ENCODE measurements around the gene NYNRIN.
A peak's percentile ranks its signal among the peaks of the same experiment; 100 is the strongest.

Gene NYNRIN

DNA sequence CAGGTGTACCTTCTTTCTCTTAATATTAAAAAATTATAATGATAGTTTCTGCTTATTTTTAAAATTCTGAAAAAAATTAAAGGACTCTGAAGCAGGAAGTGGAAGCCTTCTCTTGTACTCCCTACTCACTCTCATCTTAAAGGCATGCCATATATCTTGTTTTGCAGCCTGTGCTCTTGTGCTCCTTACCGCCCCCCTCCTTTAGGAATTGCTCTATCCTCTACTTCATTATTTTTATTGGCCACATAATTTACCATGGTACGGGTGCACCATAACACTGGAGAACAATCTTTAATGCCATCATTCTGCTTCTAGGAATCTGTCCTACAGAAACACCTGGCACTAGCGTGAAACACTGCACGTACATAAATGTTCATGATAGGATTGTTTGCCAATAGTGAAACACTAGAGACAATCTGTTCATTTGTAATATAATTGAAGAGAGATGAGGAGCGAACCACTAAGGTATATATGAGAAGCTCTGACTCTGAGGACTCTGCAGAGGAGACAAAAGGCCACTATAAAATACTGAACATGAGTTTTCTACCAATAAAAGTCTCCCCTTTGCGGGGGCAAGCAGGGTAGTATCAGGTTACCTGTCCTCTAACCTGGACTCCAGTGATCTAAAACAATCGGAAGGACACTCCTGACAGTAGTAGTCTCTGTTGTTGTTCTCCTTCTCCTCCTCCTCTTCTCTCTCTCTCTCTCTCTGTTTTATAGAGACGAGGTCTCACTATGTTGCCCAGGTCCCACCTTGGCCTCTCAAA, 6.3 kb upstream of the NYNRIN start:
- DNase-seq (ENCODE audit: low read depth), result peak; percentile 79

DNA sequence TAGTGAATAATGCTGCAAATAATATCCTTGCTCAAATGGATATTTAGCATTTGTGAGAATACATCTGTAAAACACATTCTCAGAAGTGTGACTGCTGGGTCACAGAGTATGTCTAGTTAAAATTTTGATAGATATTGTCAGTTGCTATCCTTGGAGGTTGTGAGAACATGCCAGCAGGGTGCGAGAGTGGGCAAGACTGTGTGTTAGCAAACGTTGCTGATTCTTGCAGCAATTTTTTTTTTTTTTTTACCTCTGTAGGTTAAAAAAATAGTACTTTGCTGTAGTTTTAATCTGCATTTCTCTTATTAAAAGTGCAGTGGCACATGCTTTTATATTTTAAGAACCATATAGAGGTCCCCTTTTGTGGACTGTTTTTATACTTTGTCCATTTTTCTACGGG, 4.5 kb upstream of the NYNRIN start:
- no peak for DNase-seq (ENCODE audit: low read depth)

DNA sequence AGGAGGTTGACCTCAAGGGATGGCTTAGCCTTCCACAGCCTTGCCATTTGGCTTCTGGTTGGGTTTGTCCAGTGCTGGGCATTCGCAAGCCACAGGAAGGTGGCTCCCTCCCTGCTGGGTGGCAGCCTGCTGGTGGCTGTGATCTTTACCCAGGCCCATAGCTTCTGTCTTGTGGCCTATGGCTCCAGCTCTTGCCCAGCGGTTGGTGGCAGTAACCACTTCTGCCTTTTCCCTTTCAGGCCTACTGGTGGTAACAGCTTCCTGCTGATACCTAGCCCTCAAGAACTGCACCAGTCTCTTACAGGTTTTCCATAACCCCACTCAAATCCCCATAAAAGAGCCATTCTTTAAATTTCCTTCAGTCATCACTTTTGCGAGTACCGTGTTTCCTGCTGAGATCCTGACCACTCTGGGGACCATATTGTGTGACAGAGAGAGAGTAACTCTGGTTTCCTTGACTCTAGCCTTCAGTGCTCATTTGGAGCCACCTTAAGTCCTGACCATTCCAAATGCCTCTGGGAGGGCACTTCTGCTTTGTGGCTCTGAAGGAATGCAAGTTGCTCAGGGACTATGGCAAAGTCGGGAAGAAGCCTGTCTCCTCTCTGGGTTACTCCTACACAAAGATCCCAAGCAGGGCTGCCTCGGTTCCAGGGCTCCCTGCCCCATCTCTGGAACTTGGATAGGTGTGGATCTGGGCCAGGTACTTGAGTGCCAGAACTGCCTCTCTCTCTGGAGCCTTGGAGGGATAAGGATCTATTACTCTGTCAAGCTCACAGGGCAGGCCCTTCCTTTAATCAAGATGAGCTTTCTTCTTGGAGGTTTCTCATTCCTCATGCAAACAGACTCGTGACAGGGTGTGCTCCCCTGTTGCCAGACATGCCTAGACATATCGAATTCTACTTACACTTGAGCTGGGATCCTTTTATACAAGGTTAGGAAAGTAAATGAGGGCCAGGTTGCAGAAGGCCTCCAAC, 2.9 kb upstream of the NYNRIN start:
- no peak for DNase-seq (ENCODE audit: low read depth)

DNA sequence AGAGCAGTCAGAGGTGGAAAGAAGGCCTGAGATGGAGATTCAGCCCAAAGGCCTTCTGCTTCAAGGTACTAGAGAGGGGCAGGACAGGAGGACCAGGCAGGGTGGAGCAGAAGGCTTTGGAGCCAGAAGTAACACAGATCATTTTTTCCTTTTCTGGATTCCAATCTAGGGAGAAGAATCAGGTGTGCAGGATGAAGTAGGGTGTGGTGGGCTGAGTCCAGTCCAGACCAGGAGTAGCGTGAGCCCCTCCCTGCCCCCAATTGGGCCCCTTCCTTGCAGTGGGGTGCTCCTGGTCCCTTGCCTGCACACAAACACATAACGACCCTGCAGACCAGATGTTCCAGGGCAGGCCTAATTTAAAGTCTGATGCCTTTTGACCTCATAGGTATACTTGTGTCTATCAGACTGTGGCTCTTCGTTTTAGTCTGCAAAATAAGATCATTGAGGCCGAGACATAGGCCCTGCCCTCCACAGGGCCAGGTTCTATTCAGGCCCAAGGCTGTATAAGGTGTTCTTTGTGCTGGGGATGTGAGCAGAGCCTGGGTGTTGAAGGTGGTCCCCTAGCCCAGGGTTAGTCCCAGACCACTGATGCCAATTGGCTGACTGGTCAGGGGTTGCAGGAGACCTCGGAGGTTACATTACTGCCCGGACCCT, 1.0 kb upstream of the NYNRIN start:
- no peak for DNase-seq (ENCODE audit: low read depth)

DNA sequence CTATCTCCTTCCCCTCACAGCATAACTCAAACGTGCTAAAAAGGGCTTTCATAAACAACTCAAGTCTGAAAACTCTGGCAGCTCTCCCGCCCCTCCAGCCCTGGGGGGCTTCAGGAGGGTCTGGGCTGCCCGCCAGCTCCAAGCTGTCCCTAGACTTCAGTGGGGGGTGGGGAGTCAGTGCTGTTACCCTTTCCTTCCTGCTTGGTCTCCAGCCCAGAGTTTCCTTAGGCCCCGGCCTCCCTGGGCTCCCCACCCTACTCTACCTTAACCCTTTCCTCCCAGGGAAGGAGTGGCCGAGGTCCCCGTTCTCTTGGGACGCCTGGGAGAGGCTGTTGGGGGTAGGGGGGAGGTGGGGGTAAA, 530 bp upstream of the NYNRIN start:
- DNase-seq (ENCODE audit: low read depth), result no peak

GRCh38 chr14:24399447-24399822, 632 bp downstream of the NYNRIN start:
- no peak for DNase-seq (ENCODE audit: low read depth)

DNA sequence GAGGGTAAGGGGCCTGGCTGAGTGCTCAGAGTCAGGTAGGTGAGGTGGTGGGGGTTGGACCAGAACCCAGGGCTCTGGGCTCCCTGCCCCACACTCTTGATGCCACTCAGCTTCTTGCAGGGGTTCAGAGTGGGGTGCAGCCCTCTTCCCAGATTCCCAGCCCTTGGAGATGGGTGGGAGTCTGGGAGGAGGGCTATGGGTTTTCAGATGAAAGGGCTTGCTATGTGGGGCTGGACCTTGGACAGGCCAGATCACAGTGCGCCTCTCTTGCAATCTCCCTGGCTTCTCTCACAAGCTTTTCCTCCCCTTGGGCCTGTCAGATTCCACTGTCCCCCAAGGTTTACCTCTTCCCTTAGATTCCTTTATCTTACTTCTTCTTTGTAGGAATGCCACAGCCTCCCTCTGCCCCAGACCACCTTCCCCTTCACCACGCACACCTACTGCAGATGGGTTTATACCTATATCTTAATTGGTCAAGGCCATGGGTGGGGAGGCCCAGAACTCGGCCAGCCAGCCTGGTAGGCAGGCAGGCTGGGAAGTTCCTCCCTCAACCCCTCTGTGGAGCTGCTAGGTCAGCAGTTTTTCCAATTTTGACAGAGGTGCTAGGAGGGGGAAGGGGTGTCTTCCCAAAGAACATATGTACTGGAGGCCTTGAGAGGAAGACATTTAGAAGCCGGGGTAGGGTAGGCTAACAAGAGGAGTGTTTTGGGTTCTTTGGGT, 1.4 kb downstream of the NYNRIN start:
- no peak for DNase-seq (ENCODE audit: low read depth)

- DNase-seq (ENCODE audit: low read depth), result no peak
Measured at GRCh38 chr14:24401810-24402702, 3.3 kb downstream of the NYNRIN start.

- peak; percentile 18 for DNase-seq (ENCODE audit: low read depth)
Measured at GRCh38 chr14:24403294-24403998, 4.6 kb downstream of the NYNRIN start.

- no peak for DNase-seq (ENCODE audit: low read depth)
Measured at GRCh38 chr14:24404814-24405213, 6.0 kb downstream of the NYNRIN start.

- no peak for DNase-seq (ENCODE audit: low read depth)
Measured at GRCh38 chr14:24406416-24406815, 7.6 kb downstream of the NYNRIN start.

GRCh38 chr14:24407608-24408325, 9.0 kb downstream of the NYNRIN start:
- no peak for DNase-seq (ENCODE audit: low read depth)

GRCh38 chr14:24408764-24409163, 10.0 kb downstream of the NYNRIN start:
- DNase-seq (ENCODE audit: low read depth), result no peak

GRCh38 chr14:24409192-24409591, 10.4 kb downstream of the NYNRIN start:
- no peak for DNase-seq (ENCODE audit: low read depth)

- DNase-seq (ENCODE audit: low read depth), result no peak
Measured at GRCh38 chr14:24409956-24410355, 11.2 kb downstream of the NYNRIN start.

GRCh38 chr14:24411443-24412389, 12.9 kb downstream of the NYNRIN start:
- DNase-seq (ENCODE audit: low read depth), result peak; percentile 70

DNA sequence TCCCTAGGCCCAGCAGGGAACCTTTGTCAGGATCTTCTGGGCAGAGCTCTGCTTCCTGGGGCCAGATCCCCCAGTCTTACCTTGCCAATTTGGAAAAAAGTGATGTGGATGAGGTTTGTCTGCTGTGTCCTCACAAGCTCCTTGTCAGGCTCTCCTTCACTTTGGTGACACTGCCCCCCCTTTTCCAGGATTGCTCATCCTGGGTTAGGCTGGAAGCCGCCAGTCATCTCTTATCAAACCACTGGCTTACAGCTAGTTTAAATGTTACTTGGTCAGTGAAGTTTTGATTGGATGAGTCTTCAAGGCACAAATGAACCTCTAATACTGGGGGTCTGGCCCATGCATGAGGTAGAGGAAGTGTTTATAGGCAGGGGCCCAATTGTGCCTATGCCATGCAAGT, 15.3 kb downstream of the NYNRIN start:
- no peak for DNase-seq (ENCODE audit: low read depth)

DNA sequence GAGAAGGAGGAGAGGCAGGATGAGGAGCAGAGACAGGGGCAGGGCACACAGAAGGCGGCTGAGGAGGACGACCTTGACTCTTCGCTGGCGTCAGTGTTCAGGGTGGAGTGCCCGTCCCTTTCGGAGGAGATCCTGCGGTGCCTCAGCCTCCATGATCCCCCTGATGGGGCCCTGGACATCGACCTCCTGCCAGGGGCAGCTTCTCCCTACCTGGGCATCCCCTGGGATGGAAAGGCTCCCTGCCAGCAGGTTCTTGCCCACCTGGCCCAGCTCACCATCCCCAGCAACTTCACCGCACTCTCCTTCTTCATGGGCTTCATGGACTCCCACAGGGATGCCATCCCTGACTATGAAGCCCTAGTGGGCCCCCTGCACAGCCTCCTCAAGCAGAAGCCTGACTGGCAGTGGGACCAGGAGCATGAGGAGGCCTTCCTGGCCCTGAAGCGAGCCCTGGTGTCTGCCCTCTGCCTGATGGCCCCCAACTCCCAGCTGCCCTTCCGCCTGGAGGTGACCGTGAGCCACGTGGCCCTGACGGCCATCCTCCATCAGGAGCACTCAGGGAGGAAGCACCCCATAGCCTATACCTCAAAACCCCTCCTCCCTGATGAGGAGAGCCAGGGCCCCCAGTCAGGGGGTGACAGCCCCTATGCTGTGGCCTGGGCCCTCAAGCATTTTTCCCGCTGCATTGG, 16.1 kb downstream of the NYNRIN start:
- DNase-seq (ENCODE audit: low read depth), result no peak

All from iris pigment epithelial cell (primary cell).